ENCODE data around the gene FOXP1.
"Not testable (repeated sequence)": the region's sequence is repeated elsewhere in the genome, so short reads cannot be mapped to it uniquely, and the experiment has no call there.

Gene FOXP1

DNA sequence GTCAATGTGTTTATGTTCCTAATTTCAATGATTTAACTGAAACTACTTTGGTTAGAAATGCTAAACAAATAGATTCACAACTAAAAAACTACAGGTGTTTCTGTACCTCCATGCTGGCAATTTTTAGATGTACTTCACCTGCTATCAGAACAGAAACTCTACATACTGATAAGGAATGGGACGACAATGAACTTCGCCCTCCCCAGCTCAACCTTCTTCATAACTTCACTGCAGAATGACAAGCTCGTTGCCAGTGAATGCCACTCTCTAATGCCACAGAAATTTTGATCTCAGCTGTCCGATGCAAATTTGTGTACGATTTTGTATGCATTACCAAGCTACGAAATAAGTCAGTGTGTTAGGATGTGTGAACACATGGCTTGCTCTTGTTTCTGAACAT lies 133.4 kb downstream of the FOXP1 start:
- no peak for DNase-seq (ENCODE audit: low spot score)

GRCh38 chr3:71447803-71448202 lies 135.7 kb downstream of the FOXP1 start:
- DNase-seq (ENCODE audit: low spot score): no peak

DNA sequence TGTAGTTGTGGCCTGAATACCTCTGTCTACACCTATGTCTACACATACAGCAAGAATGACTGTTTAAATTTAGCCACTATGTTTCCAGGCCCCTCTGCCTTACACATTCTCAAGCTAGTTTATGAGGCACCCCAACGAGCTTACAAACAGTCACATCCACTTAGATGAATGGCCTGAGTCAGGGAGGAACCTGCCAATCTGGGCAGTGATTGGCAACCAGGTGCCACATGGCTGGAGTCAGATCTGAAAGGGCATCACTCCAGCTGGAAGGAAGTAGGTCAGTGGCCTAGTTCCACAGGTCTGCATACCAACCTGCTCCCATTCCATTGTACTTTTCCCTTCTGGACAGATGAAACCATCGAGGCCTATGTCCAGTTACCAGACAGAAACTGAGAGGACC lies 136.3 kb downstream of the FOXP1 start:
- no peak for DNase-seq (ENCODE audit: low spot score)

GRCh38 chr3:71446734-71447133 lies 136.8 kb downstream of the FOXP1 start:
- DNase-seq (ENCODE audit: low spot score): no peak

DNA sequence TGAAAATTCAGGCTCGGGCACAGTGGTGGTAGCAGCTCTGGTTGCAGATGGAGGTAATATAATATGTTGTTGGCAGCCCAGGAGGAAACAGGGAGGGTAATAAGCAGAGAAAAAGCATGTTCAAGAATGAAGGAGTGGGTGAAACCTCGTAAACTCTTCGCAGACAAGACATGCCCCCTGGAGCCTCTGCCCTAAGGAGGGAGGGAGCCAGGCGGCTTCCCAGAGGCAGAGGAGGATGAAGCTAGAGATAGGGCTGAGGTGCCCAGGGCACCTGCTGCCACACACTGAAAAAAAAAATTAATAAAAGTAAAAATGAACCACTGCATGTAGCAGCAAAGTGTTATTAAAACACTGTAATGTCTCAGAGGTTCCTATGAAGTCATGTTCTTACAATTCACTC lies 137.3 kb downstream of the FOXP1 start:
- no peak for DNase-seq (ENCODE audit: low spot score)

DNA sequence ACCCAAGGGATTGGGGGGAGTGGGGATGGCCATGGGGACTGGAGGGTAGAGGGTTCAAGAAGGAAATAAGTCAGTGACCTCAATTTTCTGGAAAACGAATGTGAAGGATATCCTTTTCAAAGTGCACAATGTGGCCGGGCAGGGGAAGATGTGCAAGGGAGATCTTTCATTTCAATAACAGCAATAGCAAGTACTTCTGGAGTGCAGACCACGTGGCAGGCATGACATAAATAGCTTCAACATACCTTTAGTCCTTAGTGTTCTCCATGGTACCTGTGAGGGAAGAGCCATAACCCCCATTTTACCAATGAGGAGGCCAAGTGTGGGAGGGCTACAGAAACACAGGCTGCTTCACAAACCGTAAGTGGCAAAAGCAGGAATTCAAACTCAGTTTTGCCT lies 138.7 kb downstream of the FOXP1 start:
- DNase-seq (ENCODE audit: low spot score): no peak

DNA sequence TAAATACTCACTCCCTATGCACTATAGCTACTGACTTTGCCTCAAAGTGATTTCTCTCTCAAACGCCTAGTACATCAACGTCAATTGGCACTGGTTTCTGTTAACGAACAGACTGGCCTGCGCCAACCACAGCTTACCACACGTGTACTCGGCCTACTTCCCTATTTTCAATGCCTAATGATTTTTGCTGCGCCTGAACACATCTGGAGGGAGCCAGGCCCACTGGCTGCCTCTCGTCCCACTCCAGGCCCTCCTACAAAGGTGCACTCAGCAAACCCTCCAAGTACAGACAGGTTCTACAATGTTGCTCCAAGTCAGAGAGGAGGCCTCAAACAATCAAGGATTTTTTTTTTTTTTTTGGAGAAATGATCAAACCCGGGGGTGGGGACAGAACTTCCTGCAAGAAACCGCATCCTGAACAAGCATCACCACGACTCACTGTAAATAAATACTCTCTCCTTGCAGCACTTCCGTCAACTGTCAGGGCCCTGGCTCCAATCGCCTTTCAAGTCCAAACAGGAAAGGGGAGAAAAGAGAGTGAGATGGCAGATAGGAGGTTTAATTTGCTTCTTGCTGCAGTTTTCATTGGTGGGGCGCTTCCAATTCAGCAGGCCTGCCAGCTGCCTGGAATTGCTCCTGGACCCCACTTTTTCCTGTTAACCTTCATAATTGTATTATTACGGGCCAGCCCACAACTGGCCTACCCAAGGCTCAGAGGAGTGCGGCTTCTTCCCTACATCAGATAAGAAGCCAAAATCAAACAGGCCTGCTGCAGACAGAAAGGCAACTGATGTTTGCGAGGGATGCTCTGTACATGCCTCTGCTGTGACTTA lies 139.3 kb downstream of the FOXP1 start:
- DNase-seq (ENCODE audit: low spot score): no peak

- DNase-seq (ENCODE audit: low spot score): no peak
Measured at GRCh38 chr3:71443332-71443731, 140.2 kb downstream of the FOXP1 start.

GRCh38 chr3:71442652-71443042 lies 140.9 kb downstream of the FOXP1 start:
- DNase-seq (ENCODE audit: low spot score): no peak

GRCh38 chr3:71441925-71442651 lies 141.4 kb downstream of the FOXP1 start:
- no peak for DNase-seq (ENCODE audit: low spot score)

- no peak for DNase-seq (ENCODE audit: low spot score)
Measured at GRCh38 chr3:71441217-71441924, 142.2 kb downstream of the FOXP1 start.

DNA sequence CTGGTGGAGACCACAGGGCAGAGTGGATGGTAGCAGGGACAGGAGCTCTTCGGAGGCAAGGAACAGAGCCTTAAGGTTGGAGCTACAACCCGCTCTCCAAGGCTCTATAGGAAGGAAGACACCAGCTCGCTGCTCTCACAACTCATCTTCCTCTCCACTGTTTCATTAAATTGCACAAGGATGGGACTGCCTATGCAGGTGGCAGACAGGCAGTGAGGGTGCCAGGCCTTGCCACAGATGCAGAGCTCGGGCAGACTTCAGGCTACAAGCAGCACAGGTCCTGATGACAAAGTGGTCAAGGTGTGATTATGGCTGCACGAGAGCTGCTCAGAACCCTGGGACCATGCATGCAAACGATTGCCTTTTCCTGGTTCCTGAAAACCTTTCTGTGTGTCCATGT lies 144.6 kb downstream of the FOXP1 start:
- DNase-seq (ENCODE audit: low spot score): no peak

GRCh38 chr3:71438071-71438685 lies 145.3 kb downstream of the FOXP1 start:
- no peak for DNase-seq (ENCODE audit: low spot score)

DNA sequence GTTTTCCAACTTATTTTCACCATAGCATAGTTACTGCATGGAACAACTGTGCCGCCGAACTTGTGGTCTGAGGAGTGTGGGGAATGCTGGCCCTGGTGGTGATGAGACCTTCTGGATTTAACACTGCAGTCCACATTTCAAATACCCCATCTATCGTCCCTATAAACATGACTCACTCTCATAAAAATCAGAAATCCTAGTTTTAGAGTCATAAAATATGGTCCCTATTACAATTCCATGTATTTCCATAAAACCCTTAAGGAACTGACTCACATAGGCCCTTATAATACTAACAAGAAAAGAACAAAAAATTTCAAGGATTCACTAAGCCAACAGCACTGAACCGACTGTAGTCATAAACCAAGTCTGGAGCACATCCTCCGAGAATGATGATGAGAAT lies 147.2 kb downstream of the FOXP1 start:
- no peak for DNase-seq (ENCODE audit: low spot score)

DNA sequence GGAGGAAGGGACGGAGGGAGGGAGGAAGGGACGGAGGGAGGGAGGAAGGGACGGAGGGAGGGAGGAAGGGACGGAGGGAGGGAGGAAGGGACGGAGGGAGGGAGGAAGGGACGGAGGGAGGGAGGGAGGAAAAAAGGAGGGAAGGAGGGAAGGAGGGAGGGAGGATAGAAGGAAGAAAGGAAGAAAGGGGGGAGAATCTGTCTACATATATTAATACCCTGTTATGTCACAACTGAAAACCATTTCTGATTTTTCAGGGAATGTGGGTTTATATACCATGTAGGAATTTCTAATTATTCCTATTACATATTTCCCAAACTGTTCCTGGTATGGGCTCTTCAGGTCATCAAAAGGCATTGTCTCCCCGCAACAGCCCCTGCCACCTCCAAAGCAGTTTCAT lies 147.7 kb downstream of the FOXP1 start:
- DNase-seq (ENCODE audit: low spot score): not testable (repeated sequence)

DNA sequence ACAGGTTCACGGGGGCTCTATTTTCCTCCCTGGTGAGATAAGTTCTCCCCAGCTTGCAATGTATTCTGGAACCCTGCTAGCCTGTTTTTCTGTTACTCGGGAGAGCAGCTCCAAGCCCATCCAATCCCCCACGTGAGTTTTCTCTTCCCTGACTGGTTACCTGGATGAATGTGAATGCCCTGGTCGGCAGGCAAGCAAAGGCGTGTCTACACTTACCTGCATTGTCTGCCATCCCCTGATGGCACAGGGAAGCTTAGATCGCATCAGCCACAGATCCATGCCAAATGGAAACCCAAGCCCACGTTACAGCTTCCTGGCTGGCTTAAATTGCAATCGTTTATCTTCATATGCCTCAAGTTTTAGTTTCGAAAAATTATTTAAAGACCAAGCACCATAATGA lies 149.9 kb downstream of the FOXP1 start:
- DNase-seq (ENCODE audit: low spot score): no peak

GRCh38 chr3:71432044-71432975 lies 151.2 kb downstream of the FOXP1 start:
- DNase-seq (ENCODE audit: low spot score): no peak

DNA sequence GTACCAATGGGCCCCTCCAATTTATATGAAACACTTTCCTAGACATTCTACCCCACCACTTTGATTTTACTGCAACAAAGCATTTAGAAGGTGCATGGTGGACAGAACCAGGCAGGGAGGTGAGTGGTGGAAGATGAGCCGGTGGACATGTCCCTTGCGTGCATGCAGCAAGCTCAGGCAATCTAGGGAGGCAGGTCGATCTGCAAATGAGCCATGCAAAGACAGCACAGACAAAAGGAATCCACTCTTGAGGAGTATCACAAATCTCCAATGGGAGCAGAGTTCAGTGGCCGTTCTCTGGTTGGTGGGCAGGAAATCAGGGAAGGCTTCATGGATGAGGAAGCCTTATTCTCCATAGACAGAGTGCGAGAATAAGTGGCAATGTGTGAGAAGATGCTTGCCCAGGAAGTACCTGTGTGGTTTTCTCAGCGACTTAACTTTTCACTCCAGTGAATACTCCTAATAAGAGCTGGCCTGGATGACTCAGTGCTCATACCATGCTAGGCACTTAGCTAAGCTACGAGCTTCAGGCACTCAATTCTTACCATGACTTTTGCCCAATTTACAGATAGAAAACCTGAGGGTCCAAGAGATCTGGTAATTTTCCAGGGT lies 152.5 kb downstream of the FOXP1 start:
- no peak for DNase-seq (ENCODE audit: low spot score)

- DNase-seq (ENCODE audit: low spot score): no peak
Measured at GRCh38 chr3:71429597-71429988, 153.9 kb downstream of the FOXP1 start.

- DNase-seq (ENCODE audit: low spot score): no peak
Measured at GRCh38 chr3:71428841-71429596, 154.5 kb downstream of the FOXP1 start.
